WTC11 (cell line): ENCODE data around the gene SDF4. TPM values are rescaled to one million over a fixed set of nuclear protein-coding genes. Genes with fewer than 3 reads are reported as not detected.

Experiments used
- ATAC-seq: fragments of 200-7000 bp; cut with Tn5 transposase; 2 replicates; pipeline ENCODE4 v1.10.0; 2021; ENCODE audit warnings: mild to moderate bottlenecking, moderate library complexity
- CTCF ChIA-PET: fragments of 300-600 bp; sonication (Branson Sonifier 250); formaldehyde crosslinking; loops from one replicate; lab custom pipeline; 2021; ENCODE audit warnings: antibody characterized with exemption; lab: Charles Lee
- POLR2A ChIA-PET: fragments of 350-600 bp; sonication (Branson Sonifier 250); formaldehyde crosslinking; loops from one replicate; lab custom pipeline; 2021; ENCODE audit warnings: antibody characterized with exemption; lab: Charles Lee
- DNase-seq: peaks from one replicate; pipeline ENCODE4 v3.0.0; 2021; ENCODE audit warnings: low spot score
- H3K27ac Mint-ChIP-seq: 2 replicates; pipeline ENCODE4 v1.8.0; 2021; ENCODE audit warnings: mixed read lengths
- H3K27me3 Mint-ChIP-seq: 2 replicates; pipeline ENCODE4 v1.8.0; 2021; ENCODE audit warnings: low read depth, mild to moderate bottlenecking, moderate library complexity, mixed read lengths
- H3K36me3 Mint-ChIP-seq: 2 replicates; pipeline ENCODE4 v1.8.0; 2021; ENCODE audit warnings: mixed read lengths
- H3K4me1 Mint-ChIP-seq: 2 replicates; pipeline ENCODE4 v1.8.0; 2022; ENCODE audit warnings: mixed read lengths
- H3K4me3 Mint-ChIP-seq: 2 replicates; pipeline ENCODE4 v1.8.0; 2021; ENCODE audit warnings: mild to moderate bottlenecking, moderate library complexity, mixed read lengths
- H3K9me3 Mint-ChIP-seq: 2 replicates; pipeline ENCODE4 v1.8.0; 2021; ENCODE audit warnings: mixed read lengths
- CREM ChIP-seq: sonication (generic); formaldehyde crosslinking; IDR thresholded peaks from 2 replicates; pipeline ENCODE4 v1.8.1; 2022; ENCODE audit warnings: mild to moderate bottlenecking, missing genetic modification reagents, moderate library complexity
- EMX1 ChIP-seq: fragments of 250-450 bp; sonication (Bioruptor Pico); IDR thresholded peaks from 2 replicates; pipeline ENCODE4 v1.8.0; 2021; ENCODE audit warnings: mild to moderate bottlenecking
- FOXK1 ChIP-seq: sonication (generic); formaldehyde crosslinking; IDR thresholded peaks from 2 replicates; pipeline ENCODE4 v1.8.0; 2022; ENCODE audit warnings: mild to moderate bottlenecking, moderate library complexity, missing genetic modification reagents
- GABPB1 ChIP-seq: sonication (generic); formaldehyde crosslinking; IDR thresholded peaks from 2 replicates; pipeline ENCODE4 v1.8.1; 2023; ENCODE audit warnings: mild to moderate bottlenecking, missing genetic modification reagents
- JUN ChIP-seq: sonication (generic); formaldehyde crosslinking; IDR thresholded peaks from 2 replicates; pipeline ENCODE4 v1.8.0; 2023; ENCODE audit warnings: mild to moderate bottlenecking, missing genetic modification reagents
- MLX ChIP-seq: sonication (generic); formaldehyde crosslinking; IDR thresholded peaks from 2 replicates; pipeline ENCODE4 v1.8.1; 2023; ENCODE audit warnings: mild to moderate bottlenecking, missing genetic modification reagents, moderate library complexity
- MXD4 ChIP-seq: fragments of 250-450 bp; sonication (Bioruptor Pico); IDR thresholded peaks from 2 replicates; pipeline ENCODE4 v1.8.0; 2021; ENCODE audit warnings: mild to moderate bottlenecking, moderate library complexity, borderline replicate concordance
- NFATC4 ChIP-seq: fragments of 250-450 bp; sonication (Bioruptor Pico); IDR thresholded peaks from 2 replicates; pipeline ENCODE4 v1.9.0; 2021; ENCODE audit warnings: mild to moderate bottlenecking
- NR3C1 ChIP-seq: sonication (generic); formaldehyde crosslinking; conservative IDR thresholded peaks from 2 replicates; pipeline ENCODE4 v1.8.1; 2023; ENCODE audit warnings: low read depth, mild to moderate bottlenecking, missing genetic modification reagents
- PRDM15 ChIP-seq: sonication (generic); formaldehyde crosslinking; IDR thresholded peaks from 2 replicates; pipeline ENCODE4 v1.8.0; 2022; ENCODE audit warnings: missing genetic modification reagents
- RELA ChIP-seq: sonication (generic); formaldehyde crosslinking; IDR thresholded peaks from 2 replicates; pipeline ENCODE4 v1.8.1; 2022; ENCODE audit warnings: missing genetic modification reagents, mild to moderate bottlenecking, borderline replicate concordance
- SMAD4 ChIP-seq: sonication (generic); formaldehyde crosslinking; IDR thresholded peaks from 2 replicates; pipeline ENCODE4 v1.8.0; 2022; ENCODE audit warnings: mild to moderate bottlenecking, missing genetic modification reagents
- SOX15 ChIP-seq: fragments of 250-450 bp; sonication (Bioruptor Pico); IDR thresholded peaks from 2 replicates; pipeline ENCODE4 v1.9.0; 2021; ENCODE audit warnings: mild to moderate bottlenecking
- STAT6 ChIP-seq: sonication (generic); formaldehyde crosslinking; conservative IDR thresholded peaks from 2 replicates; pipeline ENCODE4 v1.8.1; 2023; ENCODE audit warnings: mild to moderate bottlenecking, low read depth, missing genetic modification reagents, moderate library complexity
- TCF7 ChIP-seq: sonication (generic); formaldehyde crosslinking; IDR thresholded peaks from 2 replicates; pipeline ENCODE4 v1.8.0; 2022; ENCODE audit warnings: mild to moderate bottlenecking, low read depth, missing genetic modification reagents, moderate library complexity
- ZNF121 ChIP-seq: sonication (generic); formaldehyde crosslinking; IDR thresholded peaks from 2 replicates; pipeline ENCODE4 v1.8.0; 2023; ENCODE audit warnings: missing genetic modification reagents
- ZNF425 ChIP-seq: fragments of 250-450 bp; sonication (Bioruptor Pico); conservative IDR thresholded peaks from 2 replicates; pipeline ENCODE4 v1.9.0; 2021; ENCODE audit warnings: mild to moderate bottlenecking
- total RNA-seq: library from RNA; stranded (reverse); gene quantifications from 3 replicates; pipeline ENCODE4 v1.2.3, GENCODE V29; 2021
- TF ChIP-seq, protein P1 (sequence below): sonication (generic); formaldehyde crosslinking; IDR thresholded peaks from 2 replicates; pipeline ENCODE4 v1.8.1; 2023; ENCODE audit warnings: mild to moderate bottlenecking, moderate library complexity, missing genetic modification reagents
- TF ChIP-seq, protein P2 (sequence below): sonication (generic); formaldehyde crosslinking; IDR thresholded peaks from 2 replicates; pipeline ENCODE4 v1.8.0; 2022; ENCODE audit warnings: mild to moderate bottlenecking, missing genetic modification reagents
- TF ChIP-seq, protein P3 (sequence below): sonication (generic); formaldehyde crosslinking; IDR thresholded peaks from 2 replicates; pipeline ENCODE4 v1.8.0; 2023; ENCODE audit warnings: missing genetic modification reagents
- TF ChIP-seq, protein P4 (sequence below): sonication (generic); formaldehyde crosslinking; IDR thresholded peaks from 2 replicates; pipeline ENCODE4 v1.8.0; 2022; ENCODE audit warnings: mild to moderate bottlenecking, missing genetic modification reagents

Gene SDF4
- total RNA-seq, 1 experiment from 2014 or later = 101 TPM

DNA sequence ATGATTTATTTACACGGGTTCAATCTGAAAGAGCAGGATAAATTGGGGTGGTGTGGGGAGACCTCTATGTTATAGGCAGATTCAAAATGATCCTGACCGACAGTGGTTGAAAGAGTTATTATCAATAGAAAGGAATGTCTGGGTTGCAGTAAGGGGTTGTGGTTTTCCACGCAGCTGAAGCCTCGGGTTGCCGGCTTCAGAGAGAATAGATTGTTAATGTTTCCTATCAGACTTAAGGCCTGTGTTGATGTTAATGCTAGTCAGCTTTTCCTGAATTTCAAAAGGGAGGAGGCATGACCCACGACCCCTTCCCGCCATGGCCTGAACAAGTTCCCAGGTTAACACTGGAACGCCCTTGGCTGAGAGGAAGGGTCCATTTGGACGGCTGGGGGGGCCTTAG lies 44.0 kb upstream of the SDF4 start (continued):
- no peak for TF ChIP-seq ZNF425 (CRISPR knock-in tag)
- TF ChIP-seq, protein P1, sequence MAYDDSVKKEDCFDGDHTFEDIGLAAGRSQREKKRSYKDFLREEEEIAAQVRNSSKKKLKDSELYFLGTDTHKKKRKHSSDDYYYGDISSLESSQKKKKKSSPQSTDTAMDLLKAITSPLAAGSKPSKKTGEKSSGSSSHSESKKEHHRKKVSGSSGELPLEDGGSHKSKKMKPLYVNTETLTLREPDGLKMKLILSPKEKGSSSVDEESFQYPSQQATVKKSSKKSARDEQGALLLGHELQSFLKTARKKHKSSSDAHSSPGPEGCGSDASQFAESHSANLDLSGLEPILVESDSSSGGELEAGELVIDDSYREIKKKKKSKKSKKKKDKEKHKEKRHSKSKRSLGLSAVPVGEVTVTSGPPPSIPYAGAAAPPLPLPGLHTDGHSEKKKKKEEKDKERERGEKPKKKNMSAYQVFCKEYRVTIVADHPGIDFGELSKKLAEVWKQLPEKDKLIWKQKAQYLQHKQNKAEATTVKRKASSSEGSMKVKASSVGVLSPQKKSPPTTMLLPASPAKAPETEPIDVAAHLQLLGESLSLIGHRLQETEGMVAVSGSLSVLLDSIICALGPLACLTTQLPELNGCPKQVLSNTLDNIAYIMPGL (CRISPR knock-in tag) = no peak
- no peak for TF ChIP-seq STAT6 (CRISPR knock-in tag)
- TF ChIP-seq, protein P2, sequence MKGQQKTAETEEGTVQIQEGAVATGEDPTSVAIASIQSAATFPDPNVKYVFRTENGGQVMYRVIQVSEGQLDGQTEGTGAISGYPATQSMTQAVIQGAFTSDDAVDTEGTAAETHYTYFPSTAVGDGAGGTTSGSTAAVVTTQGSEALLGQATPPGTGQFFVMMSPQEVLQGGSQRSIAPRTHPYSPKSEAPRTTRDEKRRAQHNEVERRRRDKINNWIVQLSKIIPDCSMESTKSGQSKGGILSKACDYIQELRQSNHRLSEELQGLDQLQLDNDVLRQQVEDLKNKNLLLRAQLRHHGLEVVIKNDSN = no peak
- no peak for TF ChIP-seq MLX (CRISPR knock-in tag)
- TF ChIP-seq EMX1 (CRISPR knock-in tag) = no peak
- no peak for TF ChIP-seq FOXK1 (CRISPR knock-in tag)

DNA sequence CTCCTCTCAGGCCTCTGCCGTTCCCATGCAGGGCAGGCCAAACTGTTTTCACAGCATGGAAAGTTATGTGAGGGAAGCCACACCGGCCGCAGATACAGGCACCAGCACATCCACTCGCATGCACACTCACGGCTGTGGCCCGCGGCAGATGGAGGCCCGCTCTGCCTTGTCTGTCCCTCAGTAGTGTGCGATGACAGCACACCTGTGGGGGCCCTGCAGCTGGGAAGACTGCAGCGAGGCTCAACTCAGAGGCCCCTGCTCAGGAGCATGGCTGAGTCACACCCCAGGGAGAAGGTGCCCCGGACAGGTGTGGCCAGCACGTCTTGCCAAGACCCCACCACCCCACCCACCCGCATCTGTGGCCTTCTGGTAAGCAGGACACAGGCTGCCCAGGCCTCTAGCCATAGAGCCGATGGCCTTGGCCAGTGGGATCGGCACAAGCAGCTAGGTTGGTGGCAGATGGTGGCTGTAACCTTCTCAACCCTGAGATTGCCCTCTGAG lies 43.2 kb upstream of the SDF4 start:
- no peak for DNase-seq
- ATAC-seq = no peak
- Mint-ChIP-seq H3K9me3 (peaks cover 5% of the 10 kb centered on the region), H3K36me3 (peaks cover 2% of the 10 kb centered on the region), H3K4me3 (peak overlapping the region; percentile 67), H3K27ac (no peak overlapping the region), H3K4me1 (peaks cover 23% of the 10 kb centered on the region), H3K27me3 (no peaks in the 10 kb centered on the region)
- CTCF ChIA-PET = interaction anchor here (0.8 to 2.2 kb wide), 4 partner anchors 9 to 17 kb away, joined by 3 to 25 read pairs (median 6); no protein-coding TSS in a partner anchor
- POLR2A ChIA-PET = no interaction called here
- TF ChIP-seq, protein P3, sequence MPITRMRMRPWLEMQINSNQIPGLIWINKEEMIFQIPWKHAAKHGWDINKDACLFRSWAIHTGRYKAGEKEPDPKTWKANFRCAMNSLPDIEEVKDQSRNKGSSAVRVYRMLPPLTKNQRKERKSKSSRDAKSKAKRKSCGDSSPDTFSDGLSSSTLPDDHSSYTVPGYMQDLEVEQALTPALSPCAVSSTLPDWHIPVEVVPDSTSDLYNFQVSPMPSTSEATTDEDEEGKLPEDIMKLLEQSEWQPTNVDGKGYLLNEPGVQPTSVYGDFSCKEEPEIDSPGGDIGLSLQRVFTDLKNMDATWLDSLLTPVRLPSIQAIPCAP (CRISPR knock-in tag) = no peak
- TF ChIP-seq RELA (CRISPR knock-in tag) (no peak), SMAD4 (CRISPR knock-in tag) (no peak), GABPB1 (CRISPR knock-in tag) (no peak), NFATC4 (no peak), MXD4 (CRISPR knock-in tag) (no peak), PRDM15 (CRISPR knock-in tag) (no peak), SOX15 (CRISPR knock-in tag) (no peak), JUN (no peak), TCF7 (no peak), NR3C1 (no peak), ZNF121 (no peak), CREM (CRISPR knock-in tag) (no peak)
- TF ChIP-seq, protein P4, sequence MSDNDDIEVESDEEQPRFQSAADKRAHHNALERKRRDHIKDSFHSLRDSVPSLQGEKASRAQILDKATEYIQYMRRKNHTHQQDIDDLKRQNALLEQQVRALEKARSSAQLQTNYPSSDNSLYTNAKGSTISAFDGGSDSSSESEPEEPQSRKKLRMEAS (CRISPR knock-in tag) = no peak
- TF ChIP-seq, protein P1 (CRISPR knock-in tag) = no peak
